Epidermal melanocyte (primary cell): ENCODE data around the gene PLEKHA6.
"Not testable (repeated sequence)": the region's sequence is repeated elsewhere in the genome, so short reads cannot be mapped to it uniquely, and the experiment has no call there.

Experiments used
- DNase-seq: peaks from one replicate; pipeline ENCODE4 v3.0.0; 2011; ENCODE audit warnings: low spot score; ENCODE audit not compliant: insufficient read length

The PLEKHA6 gene

DNA sequence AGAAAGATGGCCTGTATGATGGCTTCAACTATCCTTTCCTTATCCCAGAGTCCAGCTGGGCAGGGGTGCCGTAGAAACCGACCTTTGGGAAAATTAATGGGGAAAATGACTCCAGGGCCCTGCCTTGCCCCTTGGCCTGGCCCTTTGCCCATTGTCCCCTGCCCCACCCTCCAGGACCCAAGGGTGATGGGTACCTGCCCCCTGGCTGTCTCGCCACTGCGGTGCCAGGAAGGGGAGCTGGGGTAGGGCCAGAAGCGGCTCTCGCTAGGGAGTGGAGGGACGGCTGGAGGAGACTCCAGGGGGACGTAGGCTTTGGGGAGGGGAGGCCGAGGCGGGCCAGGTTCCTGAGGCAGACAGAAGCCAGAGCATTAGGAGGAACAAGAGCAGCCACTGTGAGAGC is 116.8 kb downstream of the PLEKHA6 start:
- no peak for DNase-seq

DNA sequence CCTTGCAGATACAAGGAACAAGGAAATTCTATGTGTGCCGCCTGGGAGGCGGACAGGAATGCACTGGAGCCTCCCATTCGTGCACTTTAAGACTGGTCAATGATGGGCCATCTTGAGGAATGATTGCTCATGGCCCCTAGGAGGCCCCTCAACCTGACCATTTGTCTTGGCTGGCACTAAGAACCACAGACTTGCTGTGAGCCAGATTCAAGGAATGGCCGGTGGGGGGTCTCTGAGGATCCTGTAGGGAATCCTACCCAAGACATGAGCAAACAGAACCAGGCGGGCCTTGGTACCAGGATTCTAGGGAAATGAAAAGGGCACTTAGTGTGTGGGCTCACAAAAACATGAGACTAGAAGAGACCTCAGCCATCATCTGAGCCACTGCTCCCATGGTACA is 117.8 kb downstream of the PLEKHA6 start:
- no peak for DNase-seq

DNA sequence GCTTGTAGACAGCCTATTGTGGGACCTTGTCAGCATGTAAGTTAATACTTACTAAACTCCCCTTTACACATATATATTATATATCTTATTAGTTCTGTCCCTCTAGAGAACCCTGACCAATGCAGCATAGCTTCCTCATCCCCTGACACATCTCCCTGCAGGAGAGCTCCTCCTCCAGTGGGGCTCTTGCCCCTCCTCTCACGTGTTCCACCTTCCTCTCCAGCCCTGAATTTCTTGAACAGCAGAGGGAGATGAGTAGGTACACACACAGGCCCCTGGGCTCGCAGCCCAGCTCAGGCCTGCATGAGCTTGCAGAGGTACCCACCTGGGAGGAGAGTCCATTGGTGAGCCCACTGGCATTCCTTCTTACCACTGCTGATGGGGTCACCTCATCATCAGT is 118.7 kb downstream of the PLEKHA6 start:
- no peak for DNase-seq

DNA sequence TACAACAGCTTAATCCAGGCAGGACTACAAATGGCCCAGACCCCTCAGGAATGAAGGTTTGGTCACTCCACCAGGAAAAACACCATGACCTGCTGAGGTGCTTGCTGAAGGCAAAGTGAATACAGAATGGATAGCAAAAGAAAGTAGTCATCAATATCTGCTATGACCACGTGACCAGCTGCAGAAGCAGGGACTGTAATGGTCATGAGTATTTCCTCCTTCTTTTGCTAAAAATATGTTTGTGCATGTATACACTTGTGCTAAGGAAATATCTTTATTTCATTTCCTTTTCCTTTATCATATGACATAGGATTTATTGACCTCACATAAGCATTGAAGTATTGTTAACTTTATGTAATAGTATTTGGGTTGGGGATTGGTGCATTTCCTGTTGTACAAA is 119.5 kb downstream of the PLEKHA6 start:
- DNase-seq = no peak

DNA sequence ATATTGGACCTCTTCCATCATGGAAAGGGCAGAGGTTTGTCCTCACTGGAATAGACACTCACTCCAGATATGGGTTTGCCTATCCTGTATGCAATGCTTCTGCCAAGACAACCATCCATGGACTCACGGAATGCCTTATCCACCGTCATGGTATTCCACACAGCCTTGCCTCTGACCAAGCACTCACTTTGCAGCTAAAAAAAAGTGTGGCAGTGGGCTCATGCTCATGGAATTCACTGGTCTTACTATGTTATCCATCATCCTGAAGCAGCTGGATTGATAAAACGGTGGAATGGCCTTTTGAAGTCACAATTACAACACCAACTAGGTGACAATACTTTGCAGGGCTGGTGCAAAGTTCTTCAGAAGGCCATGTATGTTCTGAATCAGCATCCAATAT is 120.3 kb downstream of the PLEKHA6 start:
- not testable (repeated sequence) for DNase-seq

DNA sequence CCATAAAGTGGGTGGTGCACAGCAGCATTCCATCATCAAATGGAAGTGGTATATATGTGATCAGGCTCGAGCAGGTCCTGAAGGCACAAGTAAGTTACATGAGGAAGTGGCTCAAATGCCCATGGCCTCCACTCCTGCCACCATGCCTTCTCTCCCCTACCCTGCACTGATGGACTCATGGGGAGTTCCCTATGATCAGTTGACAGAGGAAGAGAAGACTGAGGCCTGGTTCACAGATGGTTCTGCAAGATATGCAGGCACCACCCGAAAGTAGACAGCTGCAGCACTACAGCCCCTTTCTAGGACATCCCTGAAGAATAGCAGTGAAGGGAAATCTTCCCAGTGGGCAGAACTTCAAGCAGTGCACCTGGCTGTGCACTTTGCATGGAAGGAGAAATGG is 121.2 kb downstream of the PLEKHA6 start:
- not testable (repeated sequence) for DNase-seq

DNA sequence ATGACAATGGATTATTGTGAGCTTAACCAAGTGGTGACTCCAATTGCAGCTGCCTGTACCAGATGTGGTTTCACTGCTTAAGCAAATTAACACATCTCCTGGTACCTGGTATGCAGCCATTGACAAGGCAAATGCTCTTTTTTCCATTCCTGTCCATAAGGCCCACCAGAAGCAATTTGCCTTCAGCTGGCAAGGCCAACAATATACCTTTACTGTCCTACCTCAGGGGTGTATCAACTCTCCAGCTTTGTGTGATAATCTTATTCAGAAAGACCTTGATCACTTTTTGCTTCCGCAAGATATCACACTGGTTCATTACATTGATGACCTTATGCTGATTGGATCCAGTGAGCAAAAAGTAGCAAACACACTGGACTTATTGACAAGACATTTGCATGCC is 122.2 kb downstream of the PLEKHA6 start:
- not testable (repeated sequence) for DNase-seq

DNA sequence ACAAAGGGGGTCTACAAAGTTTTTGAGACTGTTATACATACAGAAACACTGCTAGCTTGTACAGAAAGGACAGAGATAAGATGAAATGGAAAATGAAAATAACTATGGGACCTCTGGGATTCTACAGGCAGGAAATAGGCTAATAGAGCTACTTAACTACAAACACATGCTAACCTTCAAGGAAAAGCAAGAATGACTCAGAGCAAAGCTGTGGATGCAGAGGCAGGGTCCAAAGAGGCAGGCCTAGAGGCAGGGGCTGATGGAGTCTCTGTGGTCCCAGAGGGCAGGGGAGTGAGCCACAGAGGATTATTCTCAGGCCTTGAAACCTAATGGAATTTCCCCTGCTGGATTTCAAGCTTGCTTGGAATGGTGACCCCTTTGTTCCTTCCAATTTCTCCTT is 127.2 kb downstream of the PLEKHA6 start:
- no peak for DNase-seq

DNA sequence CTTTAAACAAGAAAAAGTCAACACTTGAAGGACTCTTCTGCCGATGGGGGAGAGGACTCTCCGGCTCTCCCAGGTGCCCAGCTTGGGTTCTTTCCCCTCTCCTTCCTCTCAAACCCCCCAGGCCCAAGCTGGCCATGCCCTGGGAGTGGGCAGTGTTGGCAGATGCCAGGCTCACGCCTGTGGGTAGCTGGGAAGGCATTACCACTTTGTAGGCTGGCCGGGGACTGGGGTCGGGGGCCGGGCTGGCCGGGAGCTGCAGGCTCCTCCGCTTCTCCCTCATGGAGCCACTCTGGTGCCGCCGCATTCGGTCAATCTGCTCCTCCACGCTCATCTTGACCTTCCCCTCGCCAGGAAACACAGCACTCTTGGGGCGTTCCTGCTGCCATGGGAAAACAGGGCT is 129.5 kb downstream of the PLEKHA6 start:
- DNase-seq = no peak

DNA sequence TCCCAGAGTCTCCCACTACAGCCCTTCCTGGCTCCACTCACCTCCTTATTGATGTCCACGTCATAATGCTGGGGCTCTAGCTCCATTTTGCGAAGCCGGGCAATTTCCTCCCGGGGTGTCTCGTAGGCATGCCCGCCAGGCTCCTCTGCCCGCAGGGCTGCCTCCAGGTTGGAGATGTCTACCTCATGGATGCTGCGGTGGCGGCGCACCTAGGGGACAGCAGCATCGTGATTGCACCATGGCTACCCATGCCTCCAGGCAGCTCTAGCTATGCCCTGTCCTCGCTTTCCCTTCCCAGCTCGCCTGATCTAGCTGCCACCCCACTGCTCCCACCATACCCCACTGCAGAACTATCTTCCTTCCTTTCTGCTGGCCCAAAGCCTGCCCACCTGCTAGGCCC is 130.8 kb downstream of the PLEKHA6 start:
- no peak for DNase-seq

DNA sequence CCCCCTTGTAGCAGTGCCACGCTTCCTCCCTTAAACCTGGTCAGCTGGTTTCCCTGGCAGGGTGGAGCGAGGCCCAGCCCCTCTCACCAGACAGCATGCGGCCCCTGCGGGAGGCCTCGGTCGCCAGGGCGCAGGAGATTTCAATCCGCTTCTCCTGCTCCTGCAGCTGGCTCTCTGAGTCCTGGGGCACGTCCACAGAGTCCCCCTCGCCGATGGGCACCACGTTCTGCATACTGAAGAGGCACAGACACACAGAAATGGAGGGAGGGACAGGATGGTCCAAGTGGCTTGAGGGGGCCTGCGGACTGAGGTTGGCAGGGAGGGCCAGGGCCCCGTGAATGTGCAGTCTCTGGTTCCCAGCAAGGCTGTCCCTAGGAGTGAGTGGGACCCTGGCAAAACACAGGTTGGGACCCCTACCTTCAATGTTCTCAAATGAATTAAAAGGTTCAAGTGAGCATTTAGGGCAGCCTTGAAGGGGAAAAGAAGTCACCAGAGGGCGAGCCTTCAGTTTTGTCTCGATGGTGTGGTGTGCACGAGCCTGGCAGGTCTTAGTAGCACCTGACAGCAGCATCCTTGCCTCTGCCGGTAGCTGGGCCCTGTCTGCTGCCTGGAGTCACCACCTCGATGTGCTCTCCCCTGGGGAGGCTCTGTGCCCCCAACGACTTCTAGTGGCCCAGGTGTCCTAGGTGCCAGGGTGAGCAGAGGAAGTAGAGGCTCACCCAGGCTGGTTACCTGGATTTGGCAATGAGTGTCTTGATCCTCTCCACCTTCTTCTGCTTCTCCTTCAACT is 131.5 kb downstream of the PLEKHA6 start:
- DNase-seq = no peak

DNA sequence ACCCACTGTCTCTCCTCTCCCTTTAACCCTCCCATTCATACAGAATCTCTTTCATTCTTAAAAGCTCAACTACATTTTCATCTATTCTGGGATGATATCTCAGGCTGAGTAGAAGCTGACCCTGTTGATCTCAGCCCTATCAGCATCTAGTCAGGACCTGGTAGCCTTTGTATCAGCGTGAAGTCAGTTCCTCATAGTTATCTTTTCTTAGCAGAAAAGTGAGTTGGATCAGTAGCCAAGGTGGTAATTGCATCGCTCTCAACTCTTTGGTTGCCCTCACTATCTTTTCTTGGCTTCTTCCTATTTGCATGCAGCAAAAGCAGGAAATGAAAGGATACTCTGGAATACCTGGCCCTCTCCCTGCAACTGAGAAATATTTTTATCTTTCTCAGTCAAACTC is 132.4 kb downstream of the PLEKHA6 start:
- no peak for DNase-seq

DNA sequence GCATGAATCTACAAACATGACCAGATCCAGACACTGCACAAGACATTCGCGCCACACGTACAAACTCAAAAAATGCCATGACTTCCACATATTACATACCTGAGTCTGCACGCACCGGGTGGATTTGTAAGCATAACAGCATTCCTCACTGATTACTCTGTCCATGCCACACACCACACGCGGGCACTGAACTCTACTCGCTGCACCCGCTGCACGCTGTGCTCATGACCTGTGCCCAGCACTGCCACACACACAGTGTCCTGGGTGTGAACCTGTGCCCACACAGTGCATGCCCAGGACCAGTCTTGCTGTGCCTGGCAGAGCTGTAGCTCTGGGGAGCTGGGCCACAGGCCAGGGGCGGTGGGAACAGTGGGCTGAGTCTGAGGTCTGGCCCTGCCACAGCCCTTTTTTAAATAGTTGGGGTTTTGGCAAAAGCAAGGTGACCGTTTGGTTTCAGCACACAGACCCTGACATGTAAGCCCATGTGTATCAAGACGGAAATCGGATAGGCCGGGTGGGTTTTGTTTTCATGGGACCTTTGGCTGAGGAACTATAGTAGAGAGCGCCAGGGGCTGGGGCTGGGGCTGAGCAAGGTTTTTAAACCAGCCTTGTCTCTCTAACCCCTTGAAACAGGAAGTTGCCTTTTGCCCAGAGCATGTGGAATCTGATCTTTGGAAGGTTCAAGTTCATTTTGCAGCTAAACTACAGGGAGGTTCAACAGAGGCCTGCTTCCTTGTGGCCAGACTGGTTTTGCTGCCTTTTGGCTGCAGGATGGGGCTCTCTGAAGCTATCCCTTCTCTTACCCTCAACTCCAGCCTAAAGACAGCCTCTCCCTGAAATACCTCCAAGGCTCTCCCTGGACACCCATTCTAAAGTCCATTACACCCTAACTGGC is 133.6 kb downstream of the PLEKHA6 start:
- no peak for DNase-seq

DNA sequence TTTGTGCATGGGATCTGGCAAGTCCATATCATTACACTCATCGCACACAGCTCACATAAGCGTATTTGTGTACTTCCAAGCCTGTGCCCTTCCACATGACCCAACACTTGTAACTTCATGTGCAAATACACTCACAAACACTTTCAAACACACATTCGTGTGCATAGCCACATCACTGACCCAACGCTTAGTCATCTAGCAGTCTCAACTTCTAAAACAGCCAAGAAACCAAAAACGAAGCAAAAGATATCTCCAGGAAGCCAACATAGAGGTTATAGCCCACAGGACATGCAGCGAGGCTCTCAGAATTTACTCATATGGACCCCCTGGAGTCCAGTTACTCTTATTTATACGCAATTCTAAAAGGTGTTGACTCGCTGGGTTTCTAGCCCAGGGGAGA is 135.1 kb downstream of the PLEKHA6 start:
- DNase-seq = no peak

DNA sequence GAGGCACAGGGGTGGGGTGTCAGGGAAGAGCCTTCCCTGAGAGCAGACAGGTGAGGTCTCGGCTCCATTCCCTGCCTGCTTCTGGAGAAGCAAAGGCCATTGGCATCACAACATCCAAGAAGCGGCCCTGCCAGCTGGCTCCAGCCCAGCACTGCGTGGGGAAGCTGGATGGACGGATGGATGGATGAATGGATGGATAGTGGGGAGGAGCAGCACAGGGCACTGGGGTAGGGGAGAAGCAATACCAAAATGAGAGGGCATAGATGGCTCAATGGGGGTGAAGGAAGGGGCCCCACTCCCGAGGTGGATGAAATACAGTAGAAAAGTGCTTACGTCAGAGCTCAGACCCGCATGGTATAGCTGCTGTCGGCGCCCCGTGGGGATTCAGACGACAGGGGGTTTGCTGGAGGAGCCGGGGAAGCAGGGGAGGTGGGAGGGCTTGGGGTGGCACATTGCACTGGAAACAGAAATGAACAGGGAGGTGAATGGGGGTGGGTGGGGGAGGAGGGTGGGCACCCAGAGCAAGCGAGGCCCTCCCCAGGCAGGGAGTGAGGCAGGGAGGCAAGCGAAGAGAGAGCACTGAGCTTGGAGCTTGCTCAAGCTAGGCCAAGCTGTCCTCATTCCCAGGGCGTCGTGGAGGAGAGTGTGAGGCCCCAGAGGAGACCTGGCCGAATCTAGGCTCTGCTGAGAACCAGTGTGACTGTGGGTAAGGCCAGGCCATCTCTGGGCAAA is 136.4 kb downstream of the PLEKHA6 start:
- no peak for DNase-seq

DNA sequence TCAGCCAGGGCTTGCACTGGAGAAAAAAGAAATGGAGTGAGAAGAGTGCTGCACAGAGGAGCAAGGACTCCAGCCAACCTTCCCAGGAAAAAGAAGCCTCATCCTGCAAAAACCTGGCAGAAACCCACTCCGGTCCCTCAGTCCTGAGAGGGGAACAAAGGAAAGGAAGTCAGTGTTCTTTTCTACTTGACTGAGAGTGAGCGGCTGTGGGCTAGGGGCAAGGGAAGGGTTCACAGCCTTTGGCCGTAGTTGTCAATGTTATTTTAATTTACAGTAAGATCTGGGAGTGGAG is 137.0 kb downstream of the PLEKHA6 start:
- DNase-seq = no peak

DNA sequence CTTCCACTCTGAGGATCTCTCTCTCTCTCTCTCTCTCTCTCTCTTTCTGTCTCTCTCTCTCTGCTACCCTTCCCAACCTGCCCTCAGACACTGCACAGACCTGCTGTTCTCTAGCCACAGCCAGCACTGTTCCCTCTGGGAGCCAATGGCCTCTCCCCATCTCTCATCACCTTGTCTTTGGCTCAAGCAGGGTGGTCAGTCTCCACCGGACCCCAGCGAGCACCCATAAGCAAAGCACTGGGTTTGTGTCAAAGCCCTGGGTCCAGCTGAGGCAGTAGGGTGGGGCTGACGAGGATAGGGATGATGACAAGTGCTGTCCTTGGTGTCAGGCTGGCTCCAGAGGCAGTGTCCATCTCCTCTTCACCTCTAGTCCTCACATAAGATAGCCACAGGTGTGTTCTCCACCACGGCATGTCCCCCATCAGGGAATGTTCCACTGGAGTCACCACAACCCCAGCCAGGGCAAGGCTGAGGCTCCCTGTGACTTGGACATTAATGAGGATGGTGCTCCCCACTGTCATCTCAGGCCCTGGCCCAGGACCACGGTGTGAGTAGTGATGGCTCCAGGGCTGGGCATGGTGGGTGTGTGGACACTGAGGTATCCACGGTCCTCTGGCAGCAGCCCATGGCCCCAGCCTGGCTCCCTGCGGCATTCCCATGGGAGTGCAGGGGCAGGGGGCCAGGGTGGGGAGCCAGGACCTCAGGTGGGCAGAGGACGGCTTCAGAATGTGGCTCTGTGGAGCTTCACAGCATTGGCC is 137.5 kb downstream of the PLEKHA6 start:
- no peak for DNase-seq

DNA sequence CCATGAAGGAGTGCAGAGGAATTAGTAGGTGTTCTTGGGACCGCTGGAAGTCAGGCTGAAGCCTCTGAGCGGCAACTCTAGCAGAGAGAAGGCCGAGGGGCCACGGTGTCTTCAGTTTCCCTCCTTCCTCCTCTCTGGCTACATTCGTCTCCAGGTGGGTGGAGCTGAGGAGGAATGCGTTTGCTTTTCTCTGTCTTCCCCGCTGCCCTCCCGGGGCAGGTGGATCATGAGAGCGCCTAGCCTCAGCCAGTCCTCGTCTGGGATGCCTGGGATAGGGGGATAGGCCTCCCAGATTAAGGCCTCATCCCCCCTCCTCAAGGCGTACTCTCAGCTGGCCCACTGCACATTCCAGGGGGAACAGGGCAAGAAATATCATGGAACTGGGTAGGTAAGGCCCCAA is 138.5 kb downstream of the PLEKHA6 start:
- DNase-seq = no peak

DNA sequence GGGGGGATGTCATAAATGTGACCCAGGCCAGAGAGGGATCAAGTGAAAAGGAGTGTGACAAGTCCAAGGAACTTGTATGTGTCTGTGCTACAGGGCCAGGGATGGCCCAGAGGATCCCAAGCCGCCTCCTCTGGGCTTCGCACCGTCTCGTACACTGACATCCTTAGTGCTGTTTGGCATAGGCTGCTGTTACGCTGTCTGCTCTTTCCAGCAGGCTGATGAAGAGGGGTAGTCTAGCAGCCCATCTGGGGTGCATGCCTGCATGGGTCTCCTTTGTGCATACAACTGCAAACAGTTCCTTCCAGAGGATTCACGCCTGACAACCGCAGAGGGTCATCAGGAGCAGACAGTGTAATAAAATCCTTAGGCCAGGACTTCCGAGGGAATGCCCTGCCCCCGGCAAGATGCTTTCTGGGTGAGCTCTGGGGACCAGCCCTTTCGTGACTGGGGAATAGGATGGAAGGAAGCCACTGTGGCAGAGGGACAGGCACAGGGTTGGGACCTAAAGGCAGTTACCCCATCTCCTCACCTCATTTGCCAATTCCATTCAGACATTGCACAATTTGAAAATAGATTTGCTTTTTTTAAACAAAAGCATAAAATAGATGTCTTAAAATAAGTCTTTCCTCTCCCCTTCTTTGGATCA is 139.6 kb downstream of the PLEKHA6 start:
- DNase-seq = no peak

DNA sequence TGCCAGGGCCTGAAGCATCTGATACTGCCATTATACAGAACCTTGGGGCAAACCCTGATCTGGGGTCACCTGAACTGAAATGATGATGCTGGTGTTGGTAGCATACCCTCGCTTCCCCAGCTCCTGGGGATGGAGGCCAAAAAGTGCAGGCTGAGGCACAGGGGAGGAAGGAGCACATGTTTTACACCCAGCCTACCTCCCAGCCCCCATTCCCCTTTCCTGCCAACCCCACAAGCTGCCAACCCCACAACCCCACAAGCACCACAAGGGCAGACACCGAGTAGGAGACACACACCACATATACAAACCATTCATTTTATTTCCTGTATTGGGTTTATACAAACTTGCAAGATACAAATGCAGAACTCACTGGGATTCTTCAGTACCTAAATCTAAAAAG is 141.2 kb downstream of the PLEKHA6 start:
- DNase-seq = no peak

DNA sequence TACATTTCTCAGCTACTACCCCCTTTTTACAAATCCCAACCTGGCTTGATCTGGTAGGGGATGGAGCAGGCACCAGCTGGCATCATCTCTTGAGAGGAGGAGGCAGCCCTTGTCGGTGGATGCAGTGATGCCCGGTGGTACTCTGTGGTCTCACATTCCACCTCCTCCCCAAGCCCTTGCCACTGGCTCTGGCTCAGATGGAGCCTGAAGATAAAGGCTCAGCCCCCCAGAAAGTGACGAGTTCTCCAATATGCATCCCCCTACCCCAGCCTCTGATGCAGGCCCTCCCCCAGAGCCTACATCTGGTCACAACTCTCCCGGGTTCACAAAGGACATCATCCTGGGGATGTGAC is 142.1 kb downstream of the PLEKHA6 start:
- DNase-seq = no peak
